ENCODE results near the gene CACTIN.

DNA sequence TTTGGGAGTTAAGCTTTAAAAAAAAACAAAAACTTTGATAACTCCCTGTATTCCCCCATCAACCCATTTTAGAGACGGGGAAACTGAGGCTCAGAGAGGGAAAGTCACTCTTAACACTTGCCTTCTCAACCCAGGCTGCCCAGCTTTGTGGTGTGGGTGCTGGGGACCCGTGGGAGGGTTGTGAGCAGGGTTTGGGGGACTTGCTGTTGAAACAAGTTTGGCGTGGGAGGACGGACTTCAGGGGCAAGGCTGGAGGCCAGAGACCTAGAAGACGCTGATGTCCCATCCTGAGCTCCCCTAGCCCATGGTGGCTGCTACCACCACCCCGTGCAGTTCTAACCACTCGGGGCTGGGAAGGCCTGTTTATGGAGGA is 747 bp upstream of the CACTIN start:
- TF ChIP-seq FOSL2 (IDR thresholded peaks at IDR 0.05; ENCODE audit: borderline replicate concordance, low read depth) (no peak), EP300 (IDR thresholded peaks at IDR 0.05; ENCODE audit: borderline replicate concordance in 1 of 2, low read depth in 1 of 2, low read length in 1 of 2) (no peak), GATA2 (CRISPR knock-in tag; IDR thresholded peaks at IDR 0.05) (no peak), GABPA (IDR thresholded peaks at IDR 0.05; ENCODE audit: low read depth) (no peak), EZH2phosphoT487 (IDR thresholded peaks at IDR 0.05; ENCODE audit: borderline replicate concordance, low read depth) (no peak)
- TF ChIP-seq, protein P1, sequence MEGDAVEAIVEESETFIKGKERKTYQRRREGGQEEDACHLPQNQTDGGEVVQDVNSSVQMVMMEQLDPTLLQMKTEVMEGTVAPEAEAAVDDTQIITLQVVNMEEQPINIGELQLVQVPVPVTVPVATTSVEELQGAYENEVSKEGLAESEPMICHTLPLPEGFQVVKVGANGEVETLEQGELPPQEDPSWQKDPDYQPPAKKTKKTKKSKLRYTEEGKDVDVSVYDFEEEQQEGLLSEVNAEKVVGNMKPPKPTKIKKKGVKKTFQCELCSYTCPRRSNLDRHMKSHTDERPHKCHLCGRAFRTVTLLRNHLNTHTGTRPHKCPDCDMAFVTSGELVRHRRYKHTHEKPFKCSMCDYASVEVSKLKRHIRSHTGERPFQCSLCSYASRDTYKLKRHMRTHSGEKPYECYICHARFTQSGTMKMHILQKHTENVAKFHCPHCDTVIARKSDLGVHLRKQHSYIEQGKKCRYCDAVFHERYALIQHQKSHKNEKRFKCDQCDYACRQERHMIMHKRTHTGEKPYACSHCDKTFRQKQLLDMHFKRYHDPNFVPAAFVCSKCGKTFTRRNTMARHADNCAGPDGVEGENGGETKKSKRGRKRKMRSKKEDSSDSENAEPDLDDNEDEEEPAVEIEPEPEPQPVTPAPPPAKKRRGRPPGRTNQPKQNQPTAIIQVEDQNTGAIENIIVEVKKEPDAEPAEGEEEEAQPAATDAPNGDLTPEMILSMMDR (IDR thresholded peaks at IDR 0.05) = no peak
- TF ChIP-seq, protein P2, sequence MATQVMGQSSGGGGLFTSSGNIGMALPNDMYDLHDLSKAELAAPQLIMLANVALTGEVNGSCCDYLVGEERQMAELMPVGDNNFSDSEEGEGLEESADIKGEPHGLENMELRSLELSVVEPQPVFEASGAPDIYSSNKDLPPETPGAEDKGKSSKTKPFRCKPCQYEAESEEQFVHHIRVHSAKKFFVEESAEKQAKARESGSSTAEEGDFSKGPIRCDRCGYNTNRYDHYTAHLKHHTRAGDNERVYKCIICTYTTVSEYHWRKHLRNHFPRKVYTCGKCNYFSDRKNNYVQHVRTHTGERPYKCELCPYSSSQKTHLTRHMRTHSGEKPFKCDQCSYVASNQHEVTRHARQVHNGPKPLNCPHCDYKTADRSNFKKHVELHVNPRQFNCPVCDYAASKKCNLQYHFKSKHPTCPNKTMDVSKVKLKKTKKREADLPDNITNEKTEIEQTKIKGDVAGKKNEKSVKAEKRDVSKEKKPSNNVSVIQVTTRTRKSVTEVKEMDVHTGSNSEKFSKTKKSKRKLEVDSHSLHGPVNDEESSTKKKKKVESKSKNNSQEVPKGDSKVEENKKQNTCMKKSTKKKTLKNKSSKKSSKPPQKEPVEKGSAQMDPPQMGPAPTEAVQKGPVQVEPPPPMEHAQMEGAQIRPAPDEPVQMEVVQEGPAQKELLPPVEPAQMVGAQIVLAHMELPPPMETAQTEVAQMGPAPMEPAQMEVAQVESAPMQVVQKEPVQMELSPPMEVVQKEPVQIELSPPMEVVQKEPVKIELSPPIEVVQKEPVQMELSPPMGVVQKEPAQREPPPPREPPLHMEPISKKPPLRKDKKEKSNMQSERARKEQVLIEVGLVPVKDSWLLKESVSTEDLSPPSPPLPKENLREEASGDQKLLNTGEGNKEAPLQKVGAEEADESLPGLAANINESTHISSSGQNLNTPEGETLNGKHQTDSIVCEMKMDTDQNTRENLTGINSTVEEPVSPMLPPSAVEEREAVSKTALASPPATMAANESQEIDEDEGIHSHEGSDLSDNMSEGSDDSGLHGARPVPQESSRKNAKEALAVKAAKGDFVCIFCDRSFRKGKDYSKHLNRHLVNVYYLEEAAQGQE (IDR thresholded peaks at IDR 0.05; ENCODE audit: low read depth, low read length) = no peak
